Measurements from ENCODE around the gene NIFK.

Gene NIFK

DNA sequence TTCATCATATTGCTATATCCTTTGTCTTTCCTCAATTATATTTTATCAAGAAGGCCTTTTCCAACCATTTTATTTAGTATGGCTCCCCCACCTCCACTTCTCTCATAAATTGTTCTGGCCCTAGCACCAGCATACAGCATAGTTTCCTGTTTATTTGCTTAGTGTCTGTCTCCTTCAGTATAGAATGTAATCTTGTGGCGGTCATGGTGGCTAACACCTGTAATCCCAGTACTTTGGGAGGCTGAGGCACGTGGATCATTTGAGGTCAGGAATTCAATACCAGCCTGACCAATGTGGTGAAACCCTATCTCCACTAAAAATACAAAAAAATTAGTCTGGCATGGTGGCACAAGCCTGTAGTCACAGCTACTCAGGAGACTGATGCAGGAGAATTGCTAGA lies 47.9 kb downstream of the NIFK start:
- H3K36me3 ChIP-seq (ENCODE audit: control insufficient read depth in 2 of 2, insufficient read depth in 1 of 2, low read length in 2 of 2) = no peaks in the 10 kb centered on the region

DNA sequence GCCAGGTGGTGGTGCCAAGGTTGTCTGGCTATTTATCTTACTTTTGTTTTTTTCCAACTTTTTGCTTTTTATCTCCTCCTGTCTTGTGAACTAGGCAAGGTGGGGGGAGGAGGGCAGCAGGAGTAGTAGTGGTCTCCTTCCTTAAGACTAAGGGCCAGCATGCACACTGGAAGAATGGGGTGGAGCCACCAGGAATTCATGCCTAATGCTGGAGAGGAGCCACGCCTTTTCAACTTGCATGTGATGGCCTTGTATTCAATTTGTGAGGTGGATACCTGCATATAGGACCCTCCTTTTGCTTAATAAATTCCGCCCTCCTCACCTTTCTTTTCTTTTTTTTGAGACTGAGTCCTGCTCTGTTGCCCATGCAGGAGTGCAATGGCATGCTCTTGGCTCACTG lies 49.8 kb downstream of the NIFK start:
- H3K36me3 ChIP-seq (ENCODE audit: control insufficient read depth in 2 of 2, insufficient read depth in 1 of 2, low read length in 2 of 2) = no peaks in the 10 kb centered on the region
- ChIA-PET POLR2A (no interaction called here), CTCF (interaction anchor here (0.6 kb wide), 2 partner anchors 77 to 479 kb away, joined by 3 read pairs; no protein-coding TSS in a partner anchor)
- no peaks in the 10 kb centered on the region for H3K9me3 ChIP-seq (ENCODE audit: control insufficient read depth, insufficient read depth, low read depth, low read length)
- no peak overlapping the region for H3K4me3 ChIP-seq (ENCODE audit: low read depth, low read length)
- TF ChIP-seq ZNF76 (tag by site-specific recombination; IDR thresholded peaks at IDR 0.05; ENCODE audit: borderline replicate concordance, low read depth) (no peak), KLF10 (tag by site-specific recombination; IDR thresholded peaks at IDR 0.05) (no peak)
- TF ChIP-seq, protein P1, sequence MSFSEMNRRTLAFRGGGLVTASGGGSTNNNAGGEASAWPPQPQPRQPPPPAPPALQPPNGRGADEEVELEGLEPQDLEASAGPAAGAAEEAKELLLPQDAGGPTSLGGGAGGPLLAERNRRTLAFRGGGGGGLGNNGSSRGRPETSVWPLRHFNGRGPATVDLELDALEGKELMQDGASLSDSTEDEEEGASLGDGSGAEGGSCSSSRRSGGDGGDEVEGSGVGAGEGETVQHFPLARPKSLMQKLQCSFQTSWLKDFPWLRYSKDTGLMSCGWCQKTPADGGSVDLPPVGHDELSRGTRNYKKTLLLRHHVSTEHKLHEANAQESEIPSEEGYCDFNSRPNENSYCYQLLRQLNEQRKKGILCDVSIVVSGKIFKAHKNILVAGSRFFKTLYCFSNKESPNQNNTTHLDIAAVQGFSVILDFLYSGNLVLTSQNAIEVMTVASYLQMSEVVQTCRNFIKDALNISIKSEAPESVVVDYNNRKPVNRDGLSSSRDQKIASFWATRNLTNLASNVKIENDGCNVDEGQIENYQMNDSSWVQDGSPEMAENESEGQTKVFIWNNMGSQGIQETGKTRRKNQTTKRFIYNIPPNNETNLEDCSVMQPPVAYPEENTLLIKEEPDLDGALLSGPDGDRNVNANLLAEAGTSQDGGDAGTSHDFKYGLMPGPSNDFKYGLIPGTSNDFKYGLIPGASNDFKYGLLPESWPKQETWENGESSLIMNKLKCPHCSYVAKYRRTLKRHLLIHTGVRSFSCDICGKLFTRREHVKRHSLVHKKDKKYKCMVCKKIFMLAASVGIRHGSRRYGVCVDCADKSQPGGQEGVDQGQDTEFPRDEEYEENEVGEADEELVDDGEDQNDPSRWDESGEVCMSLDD (tag by site-specific recombination; IDR thresholded peaks at IDR 0.05) = no peak
- H3K27ac ChIP-seq (ENCODE audit: extremely low read depth, low read depth, low read length) = no peak overlapping the region
- no peaks in the 10 kb centered on the region for H3K4me1 ChIP-seq (ENCODE audit: control insufficient read depth, insufficient read depth, low read length)

More for the DNA sequence above, 47.9 kb downstream of the NIFK start:
- ChIA-PET POLR2A (interaction anchor here (0.6 to 1.8 kb wide), 2 partner anchors 24 to 158 kb away, joined by 3 to 6 read pairs; partner anchors contain the start of gene RNU4ATAC), CTCF (interaction anchor here (0.7 kb wide), 1 partner anchor 152 kb away, joined by 3 read pairs; no protein-coding TSS in a partner anchor)
- H3K27ac ChIP-seq (ENCODE audit: extremely low read depth, low read depth, low read length) = no peak overlapping the region
- TF ChIP-seq ZNF830 (tag by site-specific recombination; IDR thresholded peaks at IDR 0.05; ENCODE audit: low read depth) (no peak), ZBTB17 (tag by site-specific recombination; IDR thresholded peaks at IDR 0.05) (no peak), ZNF530 (tag by site-specific recombination; IDR thresholded peaks at IDR 0.05; ENCODE audit: low read depth) (no peak), SP7 (tag by site-specific recombination; IDR thresholded peaks at IDR 0.05) (no peak), ZSCAN18 (tag by site-specific recombination; IDR thresholded peaks at IDR 0.05) (no peak), ZSCAN16 (tag by site-specific recombination; IDR thresholded peaks at IDR 0.05) (no peak), SCRT1 (tag by site-specific recombination; IDR thresholded peaks at IDR 0.05; ENCODE audit: borderline replicate concordance) (no peak), KLF1 (tag by site-specific recombination; IDR thresholded peaks at IDR 0.05) (no peak), ZNF37A (tag by site-specific recombination; IDR thresholded peaks at IDR 0.05) (no peak), ZSCAN23 (tag by site-specific recombination; IDR thresholded peaks at IDR 0.05) (no peak), ZNF335 (tag by site-specific recombination; conservative IDR thresholded peaks at IDR 0.05) (no peak), ZNF654 (tag by site-specific recombination; IDR thresholded peaks at IDR 0.05; ENCODE audit: low read depth) (no peak), ZNF48 (tag by site-specific recombination; IDR thresholded peaks at IDR 0.05) (no peak), ZNF791 (tag by site-specific recombination; IDR thresholded peaks at IDR 0.05) (no peak), ZNF16 (tag by site-specific recombination; IDR thresholded peaks at IDR 0.05; ENCODE audit: low read depth) (no peak), ZNF600 (tag by site-specific recombination; IDR thresholded peaks at IDR 0.05) (no peak), ZNF157 (tag by site-specific recombination; IDR thresholded peaks at IDR 0.05) (no peak)
- TF ChIP-seq, protein P2, sequence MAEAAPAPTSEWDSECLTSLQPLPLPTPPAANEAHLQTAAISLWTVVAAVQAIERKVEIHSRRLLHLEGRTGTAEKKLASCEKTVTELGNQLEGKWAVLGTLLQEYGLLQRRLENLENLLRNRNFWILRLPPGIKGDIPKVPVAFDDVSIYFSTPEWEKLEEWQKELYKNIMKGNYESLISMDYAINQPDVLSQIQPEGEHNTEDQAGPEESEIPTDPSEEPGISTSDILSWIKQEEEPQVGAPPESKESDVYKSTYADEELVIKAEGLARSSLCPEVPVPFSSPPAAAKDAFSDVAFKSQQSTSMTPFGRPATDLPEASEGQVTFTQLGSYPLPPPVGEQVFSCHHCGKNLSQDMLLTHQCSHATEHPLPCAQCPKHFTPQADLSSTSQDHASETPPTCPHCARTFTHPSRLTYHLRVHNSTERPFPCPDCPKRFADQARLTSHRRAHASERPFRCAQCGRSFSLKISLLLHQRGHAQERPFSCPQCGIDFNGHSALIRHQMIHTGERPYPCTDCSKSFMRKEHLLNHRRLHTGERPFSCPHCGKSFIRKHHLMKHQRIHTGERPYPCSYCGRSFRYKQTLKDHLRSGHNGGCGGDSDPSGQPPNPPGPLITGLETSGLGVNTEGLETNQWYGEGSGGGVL (tag by site-specific recombination; IDR thresholded peaks at IDR 0.05) = no peak
- TF ChIP-seq, protein P3, sequence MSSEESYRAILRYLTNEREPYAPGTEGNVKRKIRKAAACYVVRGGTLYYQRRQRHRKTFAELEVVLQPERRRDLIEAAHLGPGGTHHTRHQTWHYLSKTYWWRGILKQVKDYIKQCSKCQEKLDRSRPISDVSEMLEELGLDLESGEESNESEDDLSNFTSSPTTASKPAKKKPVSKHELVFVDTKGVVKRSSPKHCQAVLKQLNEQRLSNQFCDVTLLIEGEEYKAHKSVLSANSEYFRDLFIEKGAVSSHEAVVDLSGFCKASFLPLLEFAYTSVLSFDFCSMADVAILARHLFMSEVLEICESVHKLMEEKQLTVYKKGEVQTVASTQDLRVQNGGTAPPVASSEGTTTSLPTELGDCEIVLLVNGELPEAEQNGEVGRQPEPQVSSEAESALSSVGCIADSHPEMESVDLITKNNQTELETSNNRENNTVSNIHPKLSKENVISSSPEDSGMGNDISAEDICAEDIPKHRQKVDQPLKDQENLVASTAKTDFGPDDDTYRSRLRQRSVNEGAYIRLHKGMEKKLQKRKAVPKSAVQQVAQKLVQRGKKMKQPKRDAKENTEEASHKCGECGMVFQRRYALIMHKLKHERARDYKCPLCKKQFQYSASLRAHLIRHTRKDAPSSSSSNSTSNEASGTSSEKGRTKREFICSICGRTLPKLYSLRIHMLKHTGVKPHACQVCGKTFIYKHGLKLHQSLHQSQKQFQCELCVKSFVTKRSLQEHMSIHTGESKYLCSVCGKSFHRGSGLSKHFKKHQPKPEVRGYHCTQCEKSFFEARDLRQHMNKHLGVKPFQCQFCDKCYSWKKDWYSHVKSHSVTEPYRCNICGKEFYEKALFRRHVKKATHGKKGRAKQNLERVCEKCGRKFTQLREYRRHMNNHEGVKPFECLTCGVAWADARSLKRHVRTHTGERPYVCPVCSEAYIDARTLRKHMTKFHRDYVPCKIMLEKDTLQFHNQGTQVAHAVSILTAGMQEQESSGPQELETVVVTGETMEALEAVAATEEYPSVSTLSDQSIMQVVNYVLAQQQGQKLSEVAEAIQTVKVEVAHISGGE (tag by site-specific recombination; conservative IDR thresholded peaks at IDR 0.05; ENCODE audit: low read depth) = no peak
- no peaks in the 10 kb centered on the region for H3K4me1 ChIP-seq (ENCODE audit: control insufficient read depth, insufficient read depth, low read length)
- no peaks in the 10 kb centered on the region for H3K9me3 ChIP-seq (ENCODE audit: control insufficient read depth, insufficient read depth, low read depth, low read length)
- no peak overlapping the region for H3K4me3 ChIP-seq (ENCODE audit: low read depth, low read length)

Measured in HEK293 (cell line).